ENCODE results near the gene BZW2. TPM values are rescaled to one million over a fixed set of nuclear protein-coding genes. Genes with fewer than 3 reads are reported as not detected.
"Not testable (repeated sequence)": the region's sequence is repeated elsewhere in the genome, so short reads cannot be mapped to it uniquely, and the experiment has no call there.

The BZW2 gene
- total RNA-seq, 1 experiment from 2014 or later, result 78.6 TPM

DNA sequence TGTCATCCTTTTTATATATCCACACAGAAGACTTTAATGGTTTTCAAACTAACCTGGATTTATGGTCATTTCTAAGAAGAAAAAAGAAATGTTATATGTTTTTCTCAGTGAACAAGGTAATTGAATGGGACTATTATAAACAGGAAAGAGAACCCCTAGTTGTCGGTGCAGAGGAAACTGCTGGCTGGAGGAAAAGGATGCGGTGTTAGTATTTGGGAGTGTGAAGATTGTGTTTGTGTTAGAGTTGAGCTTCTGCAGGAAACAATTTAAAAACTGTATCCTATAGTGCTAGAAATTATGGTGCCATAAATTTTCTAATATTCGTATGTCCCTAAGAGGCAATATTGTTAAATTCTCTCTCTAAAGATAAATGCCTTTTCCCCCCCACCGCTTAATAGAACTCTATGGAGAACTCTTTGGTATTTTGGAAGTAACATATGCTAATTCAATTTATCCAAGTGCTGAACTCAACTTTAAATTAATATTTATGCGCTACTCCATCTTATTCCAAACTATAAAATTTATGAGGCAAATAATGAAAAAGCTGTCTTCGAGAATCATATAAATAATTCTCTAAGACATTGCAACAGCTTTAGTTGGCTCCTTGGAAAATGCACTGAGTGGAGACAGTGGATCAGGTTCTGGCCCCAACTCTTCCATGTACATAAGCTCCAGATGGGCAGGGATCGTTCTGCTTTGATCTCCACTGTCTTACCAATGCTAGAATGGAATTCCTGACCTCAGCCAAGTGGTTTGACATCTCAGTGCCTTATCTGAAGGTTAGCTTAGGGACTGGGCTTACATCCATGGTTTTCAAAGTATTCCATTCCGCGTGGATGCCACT is 5.6 kb downstream of the BZW2 start:
- no peak for DNase-seq (ENCODE audit: low read depth in 1 of 2, low spot score in 2 of 2)
- Histone ChIP-seq H3K36me3 (no peaks in the 10 kb centered on the region), H3K4me3 (no peak overlapping the region), H3K4me1 (replicated peaks) (peaks cover 10% of the 10 kb centered on the region), H3K27ac (no peak overlapping the region), H3K27me3 (replicated peaks) (no peaks in the 10 kb centered on the region), H3K9me3 (replicated peaks) (no peaks in the 10 kb centered on the region)

- no peak overlapping the region for H3K4me3 ChIP-seq
- DNase-seq (ENCODE audit: low read depth in 1 of 2, low spot score in 2 of 2), result no peak
- H3K4me1 ChIP-seq (replicated peaks), result peaks cover 6% of the 10 kb centered on the region
- no peak overlapping the region for H3K27ac ChIP-seq
- no peaks in the 10 kb centered on the region for H3K27me3 ChIP-seq (replicated peaks)
- H3K9me3 ChIP-seq (replicated peaks), result no peaks in the 10 kb centered on the region
- no peaks in the 10 kb centered on the region for H3K36me3 ChIP-seq
Observed at GRCh38 chr7:16652240-16652583, 6.2 kb downstream of the BZW2 start.

- H3K27ac ChIP-seq, result no peak overlapping the region
- DNase-seq (ENCODE audit: low read depth in 1 of 2, low spot score in 2 of 2), result no peak
- H3K27me3 ChIP-seq (replicated peaks), result no peaks in the 10 kb centered on the region
- H3K36me3 ChIP-seq, result no peaks in the 10 kb centered on the region
- H3K4me3 ChIP-seq, result no peak overlapping the region
- no peaks in the 10 kb centered on the region for H3K9me3 ChIP-seq (replicated peaks)
- H3K4me1 ChIP-seq (replicated peaks), result peaks cover 5% of the 10 kb centered on the region
Observed at GRCh38 chr7:16652888-16653287, 6.9 kb downstream of the BZW2 start.

- no peak overlapping the region for H3K27ac ChIP-seq
- no peaks in the 10 kb centered on the region for H3K9me3 ChIP-seq (replicated peaks)
- no peak overlapping the region for H3K4me3 ChIP-seq
- peaks cover 6% of the 10 kb centered on the region for H3K4me1 ChIP-seq (replicated peaks)
- no peaks in the 10 kb centered on the region for H3K36me3 ChIP-seq
- no peaks in the 10 kb centered on the region for H3K27me3 ChIP-seq (replicated peaks)
- no peak for DNase-seq (ENCODE audit: low read depth in 1 of 2, low spot score in 2 of 2)
Observed at GRCh38 chr7:16655394-16655793, 9.4 kb downstream of the BZW2 start.

- no peaks in the 10 kb centered on the region for H3K9me3 ChIP-seq (replicated peaks)
- peaks cover 13% of the 10 kb centered on the region for H3K4me1 ChIP-seq (replicated peaks)
- DNase-seq (ENCODE audit: low read depth in 1 of 2, low spot score in 2 of 2), result no peak
- no peak overlapping the region for H3K4me3 ChIP-seq
- no peaks in the 10 kb centered on the region for H3K36me3 ChIP-seq
- no peaks in the 10 kb centered on the region for H3K27me3 ChIP-seq (replicated peaks)
- no peak overlapping the region for H3K27ac ChIP-seq
Observed at GRCh38 chr7:16656141-16656540, 10.2 kb downstream of the BZW2 start.

DNA sequence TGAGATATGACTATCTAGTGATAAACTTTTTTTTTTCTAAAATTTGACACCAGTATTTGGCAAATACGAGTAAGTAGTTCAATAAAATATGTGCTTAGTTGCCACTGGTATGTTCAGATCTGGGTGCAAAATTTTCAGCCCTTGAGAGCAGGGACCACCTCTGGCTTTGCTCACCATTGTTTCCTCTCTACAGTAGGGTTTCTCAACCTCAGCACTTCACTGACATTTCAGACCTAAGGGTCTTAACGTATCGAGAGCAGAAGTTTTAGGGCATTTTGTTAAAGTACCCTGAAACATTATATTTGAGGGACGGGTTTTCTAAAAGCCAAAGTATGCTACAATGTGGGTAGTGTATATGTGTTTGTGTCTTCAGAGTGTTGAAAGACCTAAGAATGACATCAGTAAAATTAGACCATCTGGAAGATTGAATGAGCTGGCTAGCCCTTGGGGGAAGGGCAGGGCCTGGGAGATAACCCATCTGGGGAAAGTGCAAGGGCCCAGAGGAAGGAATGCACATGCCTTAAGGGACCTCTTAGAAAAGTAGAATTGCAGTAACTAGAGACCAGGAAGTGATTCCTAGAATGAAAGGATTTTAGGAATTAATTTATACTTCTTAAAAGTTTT is 11.8 kb downstream of the BZW2 start:
- peak; percentile 29 to 54 for DNase-seq (ENCODE audit: low read depth in 1 of 2, low spot score in 2 of 2)
- no peaks in the 10 kb centered on the region for H3K27me3 ChIP-seq (replicated peaks)
- no peaks in the 10 kb centered on the region for H3K9me3 ChIP-seq (replicated peaks)
- H3K4me1 ChIP-seq (replicated peaks), result peaks cover 27% of the 10 kb centered on the region
- H3K36me3 ChIP-seq, result no peaks in the 10 kb centered on the region; the same call in 1 of the 2 replicates
- no peak overlapping the region for H3K4me3 ChIP-seq
- H3K27ac ChIP-seq, result no peak overlapping the region

DNA sequence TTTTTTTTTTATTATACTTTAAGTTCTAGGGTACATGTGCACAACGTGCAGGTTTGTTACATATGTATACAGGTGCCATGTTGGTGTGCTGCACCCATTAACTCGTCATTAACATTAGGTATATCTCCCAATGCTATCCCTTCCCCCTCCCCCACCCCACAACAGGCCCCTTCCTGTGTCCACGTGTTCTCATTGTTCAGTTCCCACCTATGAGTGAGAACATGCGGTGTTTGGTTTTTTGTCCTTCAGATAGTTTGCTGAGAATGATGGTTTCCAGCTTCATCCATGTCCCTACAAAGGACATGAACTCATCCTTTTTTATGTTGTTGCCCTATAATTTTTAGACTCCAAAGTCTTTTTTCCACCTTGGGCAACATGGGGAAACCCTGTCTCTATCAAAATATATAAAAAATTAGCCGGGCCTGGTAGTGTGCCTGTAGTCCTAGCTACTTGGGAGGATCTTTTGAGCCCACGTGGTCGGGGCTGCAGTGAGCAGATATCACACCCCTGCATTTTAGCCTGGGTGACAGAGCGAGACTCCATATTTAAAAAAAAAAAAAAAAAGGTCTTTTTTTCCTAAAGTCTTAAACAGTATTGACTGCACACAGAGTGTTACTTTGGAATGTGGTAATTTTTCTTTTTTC is 14.0 kb downstream of the BZW2 start:
- peaks cover 27% of the 10 kb centered on the region for H3K4me1 ChIP-seq (replicated peaks)
- not testable (repeated sequence) for H3K9me3 ChIP-seq (replicated peaks); H3K27me3 ChIP-seq (replicated peaks); DNase-seq (ENCODE audit: low read depth in 1 of 2, low spot score in 2 of 2); H3K36me3 ChIP-seq; H3K4me3 ChIP-seq; H3K27ac ChIP-seq

GRCh38 chr7:16660702-16661464 is 14.9 kb downstream of the BZW2 start:
- Histone ChIP-seq H3K36me3 (no peaks in the 10 kb centered on the region; the same call in 1 of the 2 replicates), H3K4me1 (replicated peaks) (peaks cover 27% of the 10 kb centered on the region), H3K9me3 (replicated peaks) (no peaks in the 10 kb centered on the region), H3K4me3 (no peak overlapping the region), H3K27ac (no peak overlapping the region), H3K27me3 (replicated peaks) (no peaks in the 10 kb centered on the region)
- peak in 1 of 2 experiments; percentile 31 for DNase-seq (ENCODE audit: low read depth in 1 of 2, low spot score in 2 of 2)

- H3K36me3 ChIP-seq, result peaks cover 5% of the 10 kb centered on the region
- no peak overlapping the region for H3K4me3 ChIP-seq
- peaks cover 27% of the 10 kb centered on the region for H3K4me1 ChIP-seq (replicated peaks)
- no peaks in the 10 kb centered on the region for H3K9me3 ChIP-seq (replicated peaks)
- DNase-seq (ENCODE audit: low read depth in 1 of 2, low spot score in 2 of 2), result no peak
- H3K27ac ChIP-seq, result no peak overlapping the region
- no peaks in the 10 kb centered on the region for H3K27me3 ChIP-seq (replicated peaks)
Observed at GRCh38 chr7:16661924-16662323, 15.9 kb downstream of the BZW2 start.

DNA sequence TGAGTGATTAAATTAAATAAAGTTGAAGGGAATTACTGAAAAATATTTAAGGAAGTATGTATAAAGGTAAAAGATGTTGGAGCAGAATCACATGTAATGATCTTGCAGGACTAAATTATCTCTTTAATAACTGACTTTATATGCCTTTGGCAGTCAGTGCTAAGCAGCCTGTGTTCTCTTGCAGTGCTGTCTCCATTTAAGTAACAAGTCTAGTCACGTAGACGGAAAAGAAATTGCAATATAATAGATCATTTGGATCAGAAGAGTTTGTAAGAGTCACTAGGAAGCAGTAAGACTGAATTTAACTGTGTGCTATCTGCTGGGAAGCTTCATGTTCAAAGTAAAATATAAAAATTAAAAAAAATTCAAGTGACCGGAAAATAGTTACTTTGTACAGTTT is 21.4 kb downstream of the BZW2 start:
- peaks cover 21% of the 10 kb centered on the region for H3K36me3 ChIP-seq
- no peak for DNase-seq (ENCODE audit: low read depth in 1 of 2, low spot score in 2 of 2)
- H3K4me1 ChIP-seq (replicated peaks), result peaks cover 13% of the 10 kb centered on the region
- no peaks in the 10 kb centered on the region for H3K9me3 ChIP-seq (replicated peaks)
- no peak overlapping the region for H3K4me3 ChIP-seq
- peak overlapping the region; percentile 34; the same call in 1 of the 2 replicates for H3K27ac ChIP-seq
- no peaks in the 10 kb centered on the region for H3K27me3 ChIP-seq (replicated peaks)

GRCh38 chr7:16668049-16668858 is 22.3 kb downstream of the BZW2 start:
- H3K36me3 ChIP-seq, result peaks cover 21% of the 10 kb centered on the region
- H3K9me3 ChIP-seq (replicated peaks), result no peaks in the 10 kb centered on the region
- H3K27me3 ChIP-seq (replicated peaks), result no peaks in the 10 kb centered on the region
- DNase-seq (ENCODE audit: low read depth in 1 of 2, low spot score in 2 of 2), result peak; percentile 69 to 74
- peak overlapping the region; percentile 34 for H3K27ac ChIP-seq
- H3K4me1 ChIP-seq (replicated peaks), result peaks cover 11% of the 10 kb centered on the region
- H3K4me3 ChIP-seq, result no peak overlapping the region

GRCh38 chr7:16668978-16669377 is 23.0 kb downstream of the BZW2 start:
- no peaks in the 10 kb centered on the region for H3K9me3 ChIP-seq (replicated peaks)
- no peaks in the 10 kb centered on the region for H3K27me3 ChIP-seq (replicated peaks)
- H3K4me3 ChIP-seq, result no peak overlapping the region
- peaks cover 11% of the 10 kb centered on the region for H3K4me1 ChIP-seq (replicated peaks)
- H3K36me3 ChIP-seq, result peaks cover 21% of the 10 kb centered on the region
- no peak for DNase-seq (ENCODE audit: low read depth in 1 of 2, low spot score in 2 of 2)
- no peak overlapping the region for H3K27ac ChIP-seq

GRCh38 chr7:16669581-16669980 is 23.6 kb downstream of the BZW2 start:
- DNase-seq (ENCODE audit: low read depth in 1 of 2, low spot score in 2 of 2), result no peak
- H3K36me3 ChIP-seq, result peaks cover 25% of the 10 kb centered on the region
- no peaks in the 10 kb centered on the region for H3K9me3 ChIP-seq (replicated peaks)
- H3K4me1 ChIP-seq (replicated peaks), result peaks cover 11% of the 10 kb centered on the region
- no peaks in the 10 kb centered on the region for H3K27me3 ChIP-seq (replicated peaks)
- H3K27ac ChIP-seq, result no peak overlapping the region
- H3K4me3 ChIP-seq, result no peak overlapping the region
